ENCODE results near the gene RABEP1.

Gene RABEP1

GRCh38 chr17:5297245-5297644, 15.2 kb downstream of the RABEP1 start:
- no peak for TF ChIP-seq RARB (CRISPR knock-in tag; IDR thresholded peaks at IDR 0.05)
- TF ChIP-seq CREB5 (CRISPR knock-in tag; IDR thresholded peaks at IDR 0.05; ENCODE audit: low read depth), result no peak
- no peak for TF ChIP-seq ZNF8 (CRISPR knock-in tag; IDR thresholded peaks at IDR 0.05)
- no peak for TF ChIP-seq ZNF565 (CRISPR knock-in tag; conservative IDR thresholded peaks at IDR 0.05; ENCODE audit: low read depth)
- no peak for TF ChIP-seq TCF4 (CRISPR knock-in tag; IDR thresholded peaks at IDR 0.05; ENCODE audit: borderline replicate concordance)
- no peak for TF ChIP-seq CSDC2 (CRISPR knock-in tag; IDR thresholded peaks at IDR 0.05)
- TF ChIP-seq ZFP30 (CRISPR knock-in tag; IDR thresholded peaks at IDR 0.05), result no peak
- no peak for TF ChIP-seq ISL1 (CRISPR knock-in tag; IDR thresholded peaks at IDR 0.05)
- no peak for ATAC-seq

GRCh38 chr17:5299383-5299782, 17.3 kb downstream of the RABEP1 start:
- TF ChIP-seq BACH2 (CRISPR knock-in tag; IDR thresholded peaks at IDR 0.05; ENCODE audit: borderline replicate concordance) (no peak), PPARA (CRISPR knock-in tag; IDR thresholded peaks at IDR 0.05; ENCODE audit: borderline replicate concordance) (no peak), SNAI2 (CRISPR knock-in tag; IDR thresholded peaks at IDR 0.05) (no peak), ESRRG (CRISPR knock-in tag; IDR thresholded peaks at IDR 0.05) (no peak), CREB5 (CRISPR knock-in tag; IDR thresholded peaks at IDR 0.05; ENCODE audit: low read depth) (no peak), TCF4 (CRISPR knock-in tag; IDR thresholded peaks at IDR 0.05; ENCODE audit: borderline replicate concordance) (no peak), RARB (CRISPR knock-in tag; IDR thresholded peaks at IDR 0.05) (no peak), GLIS3 (CRISPR knock-in tag; IDR thresholded peaks at IDR 0.05) (no peak), CSRNP3 (CRISPR knock-in tag; IDR thresholded peaks at IDR 0.05) (no peak), OSR1 (CRISPR knock-in tag; IDR thresholded peaks at IDR 0.05) (no peak), TOX (CRISPR knock-in tag; IDR thresholded peaks at IDR 0.05; ENCODE audit: borderline replicate concordance) (no peak), ZNF70 (CRISPR knock-in tag; IDR thresholded peaks at IDR 0.05) (no peak), POU6F1 (CRISPR knock-in tag; IDR thresholded peaks at IDR 0.05; ENCODE audit: borderline replicate concordance, low read depth) (no peak), ZFP3 (CRISPR knock-in tag; IDR thresholded peaks at IDR 0.05) (no peak), ZC3H10 (CRISPR knock-in tag; IDR thresholded peaks at IDR 0.05) (no peak), ISL1 (CRISPR knock-in tag; IDR thresholded peaks at IDR 0.05) (no peak)
- ATAC-seq, result no peak

- TF ChIP-seq CREB5 (CRISPR knock-in tag; IDR thresholded peaks at IDR 0.05; ENCODE audit: low read depth) (no peak), PPARA (CRISPR knock-in tag; IDR thresholded peaks at IDR 0.05; ENCODE audit: borderline replicate concordance) (no peak), ZNF8 (CRISPR knock-in tag; IDR thresholded peaks at IDR 0.05) (no peak), ZC3H10 (CRISPR knock-in tag; IDR thresholded peaks at IDR 0.05) (no peak)
- no peak for ATAC-seq
These were observed 22.6 kb downstream of the RABEP1 start for GRCh38 chr17:5304636-5305035.

- ATAC-seq, result no peak
- TF ChIP-seq BACH2 (CRISPR knock-in tag; IDR thresholded peaks at IDR 0.05; ENCODE audit: borderline replicate concordance) (no peak), ZNF8 (CRISPR knock-in tag; IDR thresholded peaks at IDR 0.05) (no peak), ZC3H10 (CRISPR knock-in tag; IDR thresholded peaks at IDR 0.05) (no peak), PATZ1 (CRISPR knock-in tag; IDR thresholded peaks at IDR 0.05; ENCODE audit: borderline replicate concordance) (no peak), TCF4 (CRISPR knock-in tag; IDR thresholded peaks at IDR 0.05; ENCODE audit: borderline replicate concordance) (no peak), OSR1 (CRISPR knock-in tag; IDR thresholded peaks at IDR 0.05) (no peak), GLIS3 (CRISPR knock-in tag; IDR thresholded peaks at IDR 0.05) (no peak), CREB5 (CRISPR knock-in tag; IDR thresholded peaks at IDR 0.05; ENCODE audit: low read depth) (no peak), TOX (CRISPR knock-in tag; IDR thresholded peaks at IDR 0.05; ENCODE audit: borderline replicate concordance) (no peak), POU6F1 (CRISPR knock-in tag; IDR thresholded peaks at IDR 0.05; ENCODE audit: borderline replicate concordance, low read depth) (no peak), ISL1 (CRISPR knock-in tag; IDR thresholded peaks at IDR 0.05) (no peak), CSRNP3 (CRISPR knock-in tag; IDR thresholded peaks at IDR 0.05) (no peak), ESRRG (CRISPR knock-in tag; IDR thresholded peaks at IDR 0.05) (no peak)
These were observed 27.8 kb downstream of the RABEP1 start for GRCh38 chr17:5309851-5310250.

All from SK-N-SH treated with all-trans-retinoic acid at 6 μM for 48 hours (cell line).